GM19468 (cell line): ENCODE measurements around the gene FARP2.

Experiments used
- ATAC-seq: cut with Tn5 transposase; IDR thresholded peaks from one replicate; pipeline ENCODE4 v1.9.1; 2021; ENCODE audit warnings: mild to moderate bottlenecking, moderate library complexity, moderate number of reproducible peaks; ENCODE audit not compliant: unreplicated experiment; ENCODE audit errors: extremely low read depth

FARP2 gene

DNA sequence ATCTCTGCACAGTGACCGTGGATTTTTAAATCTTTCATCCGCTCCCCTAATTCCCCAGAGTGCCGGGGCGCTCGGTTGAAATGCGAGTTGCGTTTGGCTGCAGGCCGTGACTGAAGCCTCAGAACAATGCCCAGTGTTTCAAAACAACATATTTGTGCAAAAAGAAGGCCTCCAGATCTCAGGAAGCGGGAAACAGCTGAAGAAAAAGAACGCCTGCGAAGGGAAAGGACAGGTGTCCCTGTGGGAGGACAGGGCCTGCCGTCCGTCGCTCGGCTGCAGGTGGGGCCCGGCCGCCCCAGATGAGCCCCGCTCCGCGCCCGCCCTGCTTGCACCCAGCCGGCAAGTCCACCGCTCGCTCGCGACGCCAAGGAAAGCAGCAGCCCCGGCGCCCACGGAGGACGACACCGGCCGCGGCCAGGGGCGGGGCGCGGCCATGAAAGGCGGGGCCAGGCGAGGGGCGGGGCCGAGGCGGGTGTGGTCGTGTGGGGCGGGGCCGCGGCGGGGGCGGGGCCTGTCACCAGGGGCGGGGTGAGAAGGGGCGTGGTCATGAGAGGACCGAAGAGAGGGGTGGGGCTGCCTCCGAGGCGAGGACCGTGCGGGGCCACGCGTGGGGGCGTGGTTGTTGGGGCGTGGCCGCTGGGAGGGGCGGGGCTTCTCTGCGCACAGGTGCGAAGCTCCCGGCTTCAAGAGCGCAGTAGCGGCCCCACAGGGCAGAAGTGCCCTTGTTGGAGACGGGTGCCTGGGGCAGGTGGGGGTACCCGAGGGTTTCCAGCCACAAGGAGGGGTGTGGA, 184.9 kb downstream of the FARP2 start:
- ATAC-seq = no peak

DNA sequence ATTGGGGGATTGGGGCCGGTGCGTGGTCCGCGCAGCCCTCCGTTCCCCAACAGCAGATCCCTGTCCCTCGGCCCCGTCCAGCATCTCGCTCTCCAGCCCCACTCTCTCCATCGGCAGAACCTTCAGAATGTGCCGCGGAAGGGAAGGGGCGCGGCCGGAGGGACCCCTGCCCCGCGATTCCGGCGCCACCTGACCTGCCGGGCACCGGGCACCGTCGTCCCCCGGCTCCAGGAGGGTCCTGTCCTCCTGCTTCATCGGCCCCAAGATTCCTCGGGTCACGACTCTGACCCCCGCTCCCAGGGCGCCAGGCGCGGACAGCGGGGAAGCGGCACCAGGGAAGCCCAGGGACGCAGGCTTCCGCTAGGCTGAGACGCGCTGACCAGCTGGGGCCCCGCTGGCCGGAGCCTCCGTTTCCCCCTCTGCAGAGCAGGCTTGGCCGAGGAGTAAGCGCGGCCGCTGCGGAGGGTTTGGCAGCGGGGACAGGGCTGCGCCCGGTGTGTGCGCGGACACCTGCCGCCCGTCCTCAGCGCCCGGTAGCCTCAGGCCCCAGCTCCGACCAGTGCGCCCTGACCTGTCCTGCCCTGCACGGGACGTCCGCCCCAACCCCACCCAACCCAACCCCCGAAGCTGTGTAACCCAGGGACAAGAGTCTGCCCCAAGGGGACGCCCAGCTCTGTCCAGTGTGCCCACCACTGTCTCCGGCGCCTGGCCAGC, 185.6 kb downstream of the FARP2 start:
- no peak for ATAC-seq

DNA sequence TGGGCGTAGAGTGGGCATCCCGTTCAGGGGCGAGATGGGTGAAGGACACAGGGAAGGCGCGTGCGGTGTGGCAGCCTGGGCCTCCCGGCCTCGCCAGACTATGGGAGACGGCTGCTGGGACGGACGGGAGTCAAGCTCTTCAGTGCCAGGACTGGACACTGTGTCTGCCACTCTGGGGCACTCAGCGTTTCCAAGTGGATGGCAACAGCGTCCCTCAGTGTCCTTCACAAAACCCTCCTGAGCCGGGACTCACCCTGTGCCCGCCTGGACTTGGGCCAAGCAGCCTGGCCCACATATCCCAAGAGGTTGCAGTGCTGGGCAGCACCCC, 186.2 kb downstream of the FARP2 start:
- no peak for ATAC-seq
